Thoracic aorta (tissue), 2 donors: ENCODE measurements around the gene MYH13. TPM values are rescaled to one million over a fixed set of nuclear protein-coding genes. Genes with fewer than 3 reads are reported as not detected.

ENCODE experiments used
- ATAC-seq: fragments of 150-250 bp; one replicate; pipeline ENCODE4 v1.8.0; 2017; ENCODE audit warnings: low read depth; ENCODE audit not compliant: insufficient number of reproducible peaks, low FRiP score
- DNase-seq: peaks from one replicate; pipeline ENCODE4 v3.0.0-alpha.2; 2020; ENCODE audit warnings: low spot score
- H3K27ac ChIP-seq, 2 donors: fragments of 200-600 bp; sonication (generic); 1 replicate in 1 of 2; 2 replicates in 1 of 2; pipeline ENCODE4 v1.5.1; 2016; ENCODE audit warnings: mild to moderate bottlenecking in 2 of 2, moderate library complexity in 2 of 2
- H3K27me3 ChIP-seq: fragments of 200-600 bp; sonication (generic); replicated peaks from 2 replicates; pipeline ENCODE4 v1.6.0; 2016; ENCODE audit warnings: mild to moderate bottlenecking; ENCODE audit not compliant: insufficient read depth
- H3K36me3 ChIP-seq: fragments of 200-600 bp; sonication (generic); one replicate; pipeline ENCODE4 v1.5.1; 2016
- H3K4me1 ChIP-seq, 2 donors: fragments of 200-600 bp; sonication (generic); 1 replicate in 1 of 2; 2 replicates in 1 of 2; pipeline versions ENCODE4 v1.5.1 to v1.6.0; 2016; ENCODE audit warnings: low read depth in 2 of 2, mild to moderate bottlenecking in 1 of 2; ENCODE audit not compliant: control insufficient read depth in 1 of 2
- H3K4me3 ChIP-seq: fragments of 200-600 bp; sonication (generic); 2 replicates; pipeline ENCODE4 v1.5.1; 2016; ENCODE audit warnings: mild to moderate bottlenecking
- H3K9me3 ChIP-seq: fragments of 200-600 bp; sonication (generic); 2 replicates; pipeline ENCODE4 v1.5.1; 2016
- CTCF ChIP-seq: fragments of 200-600 bp; sonication (generic); IDR thresholded peaks from one replicate; pipeline ENCODE4 v1.5.1; 2019; ENCODE audit warnings: antibody characterized with exemption
- total RNA-seq, 2 donors: library from RNA; depleted of rRNA; stranded (reverse); fragments of >200 nt; gene quantifications; one replicate each; pipeline versions ENCODE4 v1.1.0 to v1.2.3, GENCODE V29; 2016

Gene MYH13
- total RNA-seq, result not detected

GRCh38 chr17:10372906-10373305 lies at the start of gene MYH13:
Gene MYH13 (minus strand): TSS chr17:10373006. CDS start chr17:10364530, 8,476 bp downstream.
- no peak within 1 kb of the TSS for H3K27ac ChIP-seq
- DNase-seq (no peak), ATAC-seq (no peak)
- no peaks in the 10 kb centered on the region for H3K4me1 ChIP-seq
- H3K9me3 ChIP-seq, result no peaks in the 10 kb centered on the region
- H3K36me3 ChIP-seq, result no peaks in the 10 kb centered on the region
- H3K27me3 ChIP-seq, result no peaks in the 10 kb centered on the region
- no peak for TF ChIP-seq CTCF
- no peak within 1 kb of the TSS for H3K4me3 ChIP-seq

GRCh38 chr17:10421900-10422542 lies 49.2 kb upstream of the MYH13 start, which contains the start of gene MYH8:
Gene MYH8 (minus strand): TSS chr17:10421950. CDS start chr17:10420227, 1,723 bp downstream.
- no peaks in the 10 kb centered on the region for H3K4me1 ChIP-seq
- H3K27me3 ChIP-seq, result no peaks in the 10 kb centered on the region
- no peak within 1 kb of the TSS for H3K4me3 ChIP-seq
- no peak for DNase-seq
- H3K9me3 ChIP-seq, result no peaks in the 10 kb centered on the region
- no peak for TF ChIP-seq CTCF
- H3K27ac ChIP-seq, result no peak within 1 kb of the TSS
- H3K36me3 ChIP-seq, result no peaks in the 10 kb centered on the region
- no peak for ATAC-seq

GRCh38 chr17:10421211-10421610 lies 48.4 kb upstream of the MYH13 start:
- H3K36me3 ChIP-seq, result no peaks in the 10 kb centered on the region
- no peaks in the 10 kb centered on the region for H3K9me3 ChIP-seq
- no peak for DNase-seq
- TF ChIP-seq CTCF, result no peak
- no peaks in the 10 kb centered on the region for H3K4me1 ChIP-seq
- H3K27ac ChIP-seq, result no peak overlapping the region
- no peaks in the 10 kb centered on the region for H3K27me3 ChIP-seq
- H3K4me3 ChIP-seq, result no peak overlapping the region
- ATAC-seq, result no peak

GRCh38 chr17:10420811-10421210 lies 48.0 kb upstream of the MYH13 start:
- Histone ChIP-seq H3K9me3 (no peaks in the 10 kb centered on the region), H3K4me3 (no peak overlapping the region), H3K36me3 (no peaks in the 10 kb centered on the region), H3K27ac (no peak overlapping the region), H3K27me3 (no peaks in the 10 kb centered on the region), H3K4me1 (no peaks in the 10 kb centered on the region)
- TF ChIP-seq CTCF, result no peak
- no peak for DNase-seq
- no peak for ATAC-seq

- Histone ChIP-seq H3K4me3 (no peak overlapping the region), H3K4me1 (no peaks in the 10 kb centered on the region)
Observed at GRCh38 chr17:10417431-10417830, 44.6 kb upstream of the MYH13 start.

More at GRCh38 chr17:10417431-10417830, 44.6 kb upstream of the MYH13 start:
- Histone ChIP-seq H3K27me3 (no peaks in the 10 kb centered on the region), H3K36me3 (no peaks in the 10 kb centered on the region), H3K9me3 (no peaks in the 10 kb centered on the region), H3K27ac (no peak overlapping the region)
- no peak for DNase-seq
- no peak for TF ChIP-seq CTCF
- no peak for ATAC-seq
